H1 (cell line): Measurements from ENCODE around the gene CRYGB. TPM values are rescaled to one million over a fixed set of nuclear protein-coding genes. Genes with fewer than 3 reads are reported as not detected.

Experiments used
- EZH2 ChIP-seq: fragments of 200-600 bp; sonication (generic); IDR thresholded peaks from 2 replicates; pipeline ENCODE4 v1.7.1; 2012; ENCODE audit warnings: low read depth, mild to moderate bottlenecking, moderate library complexity, low read length, inconsistent platforms; ENCODE audit not compliant: severe bottlenecking
- polyA plus RNA-seq, 7 experiments: library from polyadenylated mRNA; depleted of rRNA in 3 of 7; stranded (reverse) in 5 of 7; unstranded in 2 of 7; fragments of >200 nt in 5 of 7; fragments of 200-250 nt in 2 of 7; gene quantifications; 1 replicate in 5 of 7; 2 replicates in 1 of 7; 4 replicates in 1 of 7; pipeline versions ENCODE4 v1.2.1 to v1.2.3, GENCODE V29; 2011 to 2013; ENCODE audit warnings: missing spikeins in 2 of 7, mixed read lengths in 2 of 7
- total RNA-seq: library from RNA; stranded (reverse); fragmentation: NEBNext Ultra II Directional; extraction: Animal tissue kit (Norgen Biotek cat#: 25700); gene quantifications from 2 replicates; pipeline ENCODE4 v1.2.1, GENCODE V29; 2021
- TF ChIP-seq, protein P1 (sequence below): IDR thresholded peaks from 2 replicates; pipeline ENCODE4 v1.6.1; 2011; ENCODE audit warnings: low read length, improper control_type of control experiment

The CRYGB gene
- total and polyA plus RNA-seq, 2 of the 8 experiments (the other 6 are each of a cell fraction or from before 2014, with no cell fraction given), result 0.38 TPM; not detected in 1

DNA sequence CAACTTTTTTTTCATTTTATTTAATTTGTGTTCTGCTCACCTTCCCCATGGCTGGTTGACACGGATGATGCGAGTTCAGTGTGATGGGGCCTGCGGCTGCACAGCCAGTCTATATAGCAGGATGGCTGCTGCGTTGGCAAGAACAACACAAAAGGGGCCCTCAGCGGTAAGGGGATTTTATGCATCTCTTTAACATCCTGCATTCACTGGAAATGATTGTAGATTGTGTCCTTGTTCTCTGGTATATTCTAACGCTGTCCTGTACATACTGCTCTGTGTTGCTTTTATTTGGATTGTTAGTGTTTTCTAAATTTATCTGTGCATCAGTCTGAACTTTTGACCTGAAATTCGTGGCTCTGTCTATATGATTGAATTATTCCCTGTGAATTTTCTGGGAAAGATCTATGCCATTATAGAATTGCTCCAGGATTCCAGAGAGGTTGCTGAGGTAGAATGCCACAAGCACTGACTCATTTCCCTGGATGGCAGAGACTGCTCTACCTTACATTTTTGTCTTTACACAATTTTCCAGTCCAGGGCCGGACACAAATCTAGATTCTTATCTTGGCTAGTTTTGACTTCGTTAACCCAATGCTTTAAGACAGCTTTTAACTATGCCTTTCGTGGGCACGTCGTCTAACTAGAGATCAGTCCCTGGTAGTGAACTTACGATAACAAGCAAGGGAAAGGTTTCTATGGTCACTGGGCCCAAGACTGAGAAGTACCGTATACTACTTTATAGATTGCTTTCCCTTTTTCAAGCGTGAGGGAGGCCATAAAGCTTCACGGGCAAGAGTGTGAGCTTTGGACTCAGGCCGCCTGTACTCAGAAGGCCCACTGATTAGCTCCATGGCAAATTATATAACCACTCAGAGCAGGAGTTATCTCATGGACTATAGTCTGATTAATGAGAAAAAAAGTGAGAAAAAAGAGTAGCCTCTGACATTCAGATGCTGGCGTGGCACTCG is 15.9 kb downstream of the CRYGB start, which contains the start of gene CRYGC (continued):
- TF ChIP-seq, protein P1, sequence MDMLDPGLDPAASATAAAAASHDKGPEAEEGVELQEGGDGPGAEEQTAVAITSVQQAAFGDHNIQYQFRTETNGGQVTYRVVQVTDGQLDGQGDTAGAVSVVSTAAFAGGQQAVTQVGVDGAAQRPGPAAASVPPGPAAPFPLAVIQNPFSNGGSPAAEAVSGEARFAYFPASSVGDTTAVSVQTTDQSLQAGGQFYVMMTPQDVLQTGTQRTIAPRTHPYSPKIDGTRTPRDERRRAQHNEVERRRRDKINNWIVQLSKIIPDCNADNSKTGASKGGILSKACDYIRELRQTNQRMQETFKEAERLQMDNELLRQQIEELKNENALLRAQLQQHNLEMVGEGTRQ, result no peak
- TF ChIP-seq EZH2, result no peak
